IMR-90 (cell line): ENCODE data around the gene PDF. TPM values are rescaled to one million over a fixed set of nuclear protein-coding genes. Genes with fewer than 3 reads are reported as not detected.

Source experiments
- ATAC-seq: fragments of 200-7000 bp; cut with Tn5 transposase; 2 replicates; pipeline ENCODE4 v1.9.1; 2020; ENCODE audit warnings: low read depth, mild to moderate bottlenecking, moderate library complexity
- BruUV-seq: library from RNA; stranded (reverse); fragments of 400-500 nt; replicated peaks from 2 replicates; lab custom pipeline; 2021; lab: Mats Ljungman, UMichigan
- CTCF ChIA-PET: fragments of 300-600 bp; formaldehyde crosslinking; extraction: SDS; loops from one replicate; lab custom pipeline; 2021; ENCODE audit warnings: antibody characterized with exemption; lab: Yijun Ruan, JAX
- POLR2A ChIA-PET: fragments of 300-600 bp; sonication (Branson Sonifier 250); formaldehyde crosslinking; loops from one replicate; lab custom pipeline; 2022; ENCODE audit warnings: antibody characterized with exemption; ENCODE audit not compliant: unreplicated experiment; lab: Charles Lee
- DNase-seq: peaks from one replicate; pipeline ENCODE4 v3.0.0; 2013
- H2AFZ ChIP-seq: replicated peaks from 2 replicates; pipeline ENCODE3; 2013; ENCODE audit warnings: low read length, mild to moderate bottlenecking; ENCODE audit not compliant: poor library complexity
- H2AK5ac ChIP-seq: 2 replicates; pipeline ENCODE4 v1.6.1; 2013; ENCODE audit warnings: low read depth, low read length, inconsistent platforms
- H2AK9ac ChIP-seq: replicated peaks from 2 replicates; pipeline ENCODE3; 2013; ENCODE audit warnings: mild to moderate bottlenecking, low read depth, low read length, moderate library complexity; ENCODE audit not compliant: poor library complexity
- H2BK120ac ChIP-seq: 2 replicates; pipeline ENCODE4 v1.6.1; 2013; ENCODE audit warnings: low read depth, low read length, inconsistent platforms
- H2BK15ac ChIP-seq: 3 replicates; pipeline ENCODE4 v1.6.1; 2013; ENCODE audit warnings: low read depth, low read length, inconsistent platforms
- H2BK20ac ChIP-seq: 2 replicates; pipeline ENCODE4 v1.6.1; 2013; ENCODE audit warnings: low read depth, mild to moderate bottlenecking, inconsistent platforms, low read length, moderate library complexity
- H2BK5ac ChIP-seq: 2 replicates; pipeline ENCODE4 v1.6.1; 2013; ENCODE audit warnings: mild to moderate bottlenecking, low read depth, low read length, inconsistent platforms; ENCODE audit not compliant: poor library complexity, severe bottlenecking
- H3K14ac ChIP-seq: replicated peaks from 2 replicates; pipeline ENCODE4 v1.6.1; 2013; ENCODE audit warnings: low read depth, low read length, inconsistent platforms
- H3K18ac ChIP-seq: 2 replicates; pipeline ENCODE4 v1.6.1; 2013; ENCODE audit warnings: low read depth, low read length, control low read depth
- H3K23ac ChIP-seq: 2 replicates; pipeline ENCODE4 v1.6.1; 2013; ENCODE audit warnings: low read depth, low read length, inconsistent platforms
- H3K27ac ChIP-seq: 2 replicates; pipeline ENCODE4 v1.5.1; 2013; ENCODE audit warnings: mild to moderate bottlenecking, control low read depth, low read length; ENCODE audit not compliant: insufficient read depth
- H3K27me3 ChIP-seq: 2 replicates; pipeline ENCODE4 v1.6.1; 2013; ENCODE audit warnings: low read length; ENCODE audit not compliant: control insufficient read depth, insufficient read depth
- H3K36me3 ChIP-seq: 2 replicates; pipeline ENCODE4 v1.6.1; 2013; ENCODE audit warnings: low read length, mixed read lengths; ENCODE audit not compliant: control insufficient read depth, insufficient read depth
- H3K4ac ChIP-seq: 2 replicates; pipeline ENCODE4 v1.6.1; 2013; ENCODE audit warnings: low read depth, low read length, inconsistent platforms
- H3K4me1 ChIP-seq: 2 replicates; pipeline ENCODE4 v1.6.1; 2013; ENCODE audit warnings: low read length, mixed read lengths; ENCODE audit not compliant: control insufficient read depth, insufficient read depth
- H3K4me2 ChIP-seq: 2 replicates; pipeline ENCODE4 v1.6.1; 2013; ENCODE audit warnings: low read depth, mild to moderate bottlenecking, control low read depth, low read length, moderate library complexity
- H3K4me3 ChIP-seq: 2 replicates; pipeline ENCODE4 v1.5.1; 2013; ENCODE audit warnings: low read depth, mild to moderate bottlenecking, control low read depth, low read length, moderate library complexity; ENCODE audit not compliant: insufficient read depth
- H3K56ac ChIP-seq: 2 replicates; pipeline ENCODE4 v1.6.1; 2013; ENCODE audit warnings: low read length, inconsistent platforms; ENCODE audit not compliant: insufficient read depth; ENCODE audit errors: extremely low read depth
- H3K79me1 ChIP-seq, 2 experiments: 2 replicates each; pipeline ENCODE4 v1.6.1; 2013; ENCODE audit warnings: low read length in 2 of 2, inconsistent platforms in 1 of 2, low read depth in 1 of 2
- H3K9ac ChIP-seq: 2 replicates; pipeline ENCODE4 v1.6.1; 2013; ENCODE audit warnings: low read depth, low read length, control low read depth
- H3K9me1 ChIP-seq: 2 replicates; pipeline ENCODE4 v1.6.1; 2013; ENCODE audit warnings: low read length, inconsistent platforms; ENCODE audit not compliant: insufficient read depth
- H3K9me3 ChIP-seq: 2 replicates; pipeline ENCODE4 v1.6.1; 2013; ENCODE audit warnings: low read length; ENCODE audit not compliant: control insufficient read depth, insufficient read depth
- H4K20me1 ChIP-seq: 2 replicates; pipeline ENCODE4 v1.6.1; 2013; ENCODE audit warnings: low read length, inconsistent platforms; ENCODE audit not compliant: insufficient read depth
- H4K5ac ChIP-seq: 2 replicates; pipeline ENCODE4 v1.6.1; 2013; ENCODE audit warnings: mild to moderate bottlenecking, low read depth, low read length, control low read depth
- H4K8ac ChIP-seq, 2 experiments: 2 replicates each; pipeline ENCODE4 v1.6.1; 2013; ENCODE audit warnings: low read depth in 2 of 2, low read length in 2 of 2, control low read depth in 1 of 2, inconsistent platforms in 1 of 2
- H4K91ac ChIP-seq: 2 replicates; pipeline ENCODE4 v1.6.1; 2013; ENCODE audit warnings: low read depth, low read length, inconsistent platforms; ENCODE audit not compliant: insufficient read depth
- CTCF ChIP-seq: conservative IDR thresholded peaks from 2 replicates; pipeline ENCODE4 v1.5.1; 2012; ENCODE audit warnings: mild to moderate bottlenecking, low read depth, low read length, improper control_type of control experiment
- FOS ChIP-seq: fragments of 150-350 bp; IDR thresholded peaks from 2 replicates; pipeline ENCODE4 v1.6.1; 2016; ENCODE audit warnings: low read depth, low read length
- MXI1 ChIP-seq: IDR thresholded peaks from 2 replicates; pipeline ENCODE4 v1.6.1; 2012; ENCODE audit warnings: low read depth, mild to moderate bottlenecking, low read length, moderate library complexity, borderline replicate concordance
- POLR2A ChIP-seq: IDR thresholded peaks from 2 replicates; pipeline ENCODE4 v1.6.1; 2012; ENCODE audit warnings: mild to moderate bottlenecking, low read depth, low read length
- WGBS, 2 experiments: methylation state at CpG; one replicate each; pipeline versions ENCODE4 v1.1.5 to v1.1.7; 2013; ENCODE audit warnings: missing lambda C conversion rate in 2 of 2; ENCODE audit not compliant: insufficient read length in 1 of 2; ENCODE audit errors: extremely low coverage in 2 of 2; 5-methylcytosine and 5-hydroxymethylcytosine counted together
- dilution Hi-C: fragments of 300-500 bp; cut with HindIII; formaldehyde crosslinking; loops from one replicate; pipeline ENCODE4 v1.14.3; 2018; ENCODE audit warnings: low sequenced_read_pairs; ENCODE audit not compliant: unreplicated experiment
- in situ Hi-C: fragments of 300-500 bp; cut with MboI; formaldehyde crosslinking; loops from 3 replicates; pipeline ENCODE4 v1.14.3; 2019; ENCODE audit warnings: low sequenced_read_pairs, inconsistent platforms, mixed read lengths
- intact Hi-C: fragments of 100-400 bp; cut with micrococcal nuclease; formaldehyde crosslinking; loops from 2 replicates; pipeline ENCODE4 v1.10.0; 2022
- polyA plus RNA-seq, 3 experiments: library from polyadenylated mRNA; depleted of rRNA; stranded (reverse); fragments of >200 nt; gene quantifications; 2 replicates each; pipeline ENCODE4 v1.2.3, GENCODE V29; 2012; ENCODE audit warnings: low replicate concordance in 1 of 3
- total RNA-seq: library from RNA; depleted of rRNA; stranded (reverse); fragments of >200 nt; gene quantifications from 2 replicates; pipeline ENCODE4 v1.2.3, GENCODE V29; 2012

Gene PDF
- total and polyA plus RNA-seq, 2 of the 4 experiments (the other 2 are of a cell fraction): 4.5 to 6.4 TPM

DNA sequence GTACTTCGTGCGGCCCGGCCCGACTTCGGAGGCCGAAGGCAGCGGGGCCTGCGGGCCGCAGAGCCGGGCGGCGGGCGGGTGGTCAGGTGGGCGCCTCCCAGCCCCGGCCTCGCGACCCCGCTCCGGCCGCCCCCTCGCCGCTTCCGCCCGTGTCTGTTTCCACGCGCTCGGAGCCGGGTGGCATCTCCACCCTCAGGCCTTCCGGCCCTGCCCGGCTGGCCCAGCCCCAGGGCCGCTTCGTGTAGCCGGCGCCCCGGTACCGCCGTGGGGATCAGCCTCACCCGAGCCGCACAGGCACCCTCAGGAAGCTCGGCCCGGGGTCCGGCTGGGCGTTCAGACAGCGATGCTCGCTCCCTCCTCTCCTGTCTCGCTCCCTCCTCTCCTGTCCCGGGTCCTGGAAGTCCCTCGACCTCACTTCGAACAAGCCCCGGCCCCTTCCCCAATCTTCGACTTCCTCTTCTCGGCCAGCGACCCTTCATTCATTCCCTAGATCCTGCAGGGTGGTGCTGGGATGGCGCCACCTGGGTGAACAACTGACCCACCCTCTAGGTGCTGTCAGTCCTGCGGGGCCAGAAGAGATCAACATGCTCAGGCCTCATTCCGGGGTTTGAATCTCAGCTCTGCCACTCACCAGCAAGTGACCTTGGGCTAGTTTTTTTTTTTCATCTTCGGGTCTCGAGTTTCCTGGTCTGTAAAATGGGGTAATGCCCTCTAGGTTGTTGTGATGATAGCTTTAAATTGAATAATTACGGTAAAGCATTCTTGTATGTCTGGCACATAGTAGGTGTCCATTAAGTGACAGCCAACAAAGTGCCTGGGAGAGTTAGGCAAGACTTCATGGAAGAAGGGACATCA lies 18.6 kb downstream of the PDF start:
- H4K8ac ChIP-seq: peak overlapping the region; percentile 61 to 79; a peak in 1 of 4 replicates
- peak overlapping the region; percentile 84 for H2AK9ac ChIP-seq
- no peaks in the 10 kb centered on the region for H3K9me3 ChIP-seq
- H2BK15ac ChIP-seq: no peak overlapping the region
- peak overlapping the region; percentile 68 for H2AK5ac ChIP-seq
- peaks cover 6% of the 10 kb centered on the region; the same call in 1 of the 2 replicates for H3K9me1 ChIP-seq
- ATAC-seq (peak; percentile 56), DNase-seq (no peak)
- BruUV-seq: no TSS peak
- H2BK120ac ChIP-seq: no peak overlapping the region
- no peak overlapping the region for H2BK20ac ChIP-seq
- ChIA-PET POLR2A (interaction anchor here (0.7 kb wide), 1 partner anchor 145 kb away, joined by 3 read pairs; no protein-coding TSS in a partner anchor), CTCF (interaction anchor here (0.7 kb wide), 1 partner anchor 36 kb away, joined by 5 read pairs; no protein-coding TSS in a partner anchor)
- peak overlapping the region; percentile 97 for H3K23ac ChIP-seq
- in situ Hi-C loops (no loop called here), intact Hi-C loops (loop anchor here (1.0 kb wide), 1 partner anchor 161 kb away; no protein-coding TSS in a partner anchor), dilution Hi-C loops (no loop called here)
- peak overlapping the region; percentile 84 for H3K27ac ChIP-seq
- H3K9ac ChIP-seq: peak overlapping the region; percentile 72
- peaks cover 23 to 53% of the 10 kb centered on the region in 2 experiments for H3K79me1 ChIP-seq
- H4K91ac ChIP-seq: peak overlapping the region; percentile 66
- 2% methylated on average over 31 of the region's 59 CpGs; no CpG with 5 or more reads in 1 of the 2 experiments for WGBS, 2 experiments
- peaks cover 37% of the 10 kb centered on the region for H4K20me1 ChIP-seq
- peak overlapping the region; percentile 78 for H3K4me3 ChIP-seq
- H3K14ac ChIP-seq: peak overlapping the region; percentile 83
- 0 out of 2 replicates have a peak overlapping the region, but pooled peaks have one; percentile 38 for H3K56ac ChIP-seq
- peaks cover 24% of the 10 kb centered on the region for H3K36me3 ChIP-seq
- TF ChIP-seq FOS (no peak), POLR2A (0 out of 2 replicates have a peak, but pooled peaks have one; percentile 10), CTCF (0 out of 2 replicates have a peak, but pooled peaks have one; percentile 3), MXI1 (peak; percentile 48; the same call in 1 of the 2 replicates)
- peaks cover 4% of the 10 kb centered on the region for H3K4me1 ChIP-seq
- peak overlapping the region; percentile 80 for H3K4ac ChIP-seq
- H3K27me3 ChIP-seq: no peaks in the 10 kb centered on the region
- no peak overlapping the region for H3K18ac ChIP-seq
- peak overlapping the region; percentile 96 for H2AFZ ChIP-seq
- peak overlapping the region; percentile 98 for H3K4me2 ChIP-seq
- peak overlapping the region; percentile 76 for H2BK5ac ChIP-seq
- 0 out of 2 replicates have a peak overlapping the region, but pooled peaks have one; percentile 5 for H4K5ac ChIP-seq
